ENCODE measurements around the gene VGLL4. TPM values are rescaled to one million over a fixed set of nuclear protein-coding genes. Genes with fewer than 3 reads are reported as not detected.
A peak's percentile ranks its signal among the peaks of the same experiment; 100 is the strongest.

Gene VGLL4
- polyA plus RNA-seq, 2 of the 4 experiments (the other 2 are of a cell fraction) = 24.7 to 28.1 TPM

GRCh38 chr3:11600501-11601282 is 43.0 kb downstream of the VGLL4 start (continued):
- TF ChIP-seq RNF2 (IDR thresholded peaks at IDR 0.05; ENCODE audit: borderline replicate concordance, low read depth) (no peak), JUN (IDR thresholded peaks at IDR 0.05) (peak in 1 of 2 experiments; percentile 71; a peak in 2 of 5 replicates), PHF8 (IDR thresholded peaks at IDR 0.05; ENCODE audit: borderline replicate concordance, low read depth) (no peak), CHD2 (IDR thresholded peaks at IDR 0.05; ENCODE audit: low read length, partially characterized antibody) (no peak), HOXB13 (CRISPR knock-in tag; IDR thresholded peaks at IDR 0.05; ENCODE audit: low read depth) (no peak), CEBPB (IDR thresholded peaks at IDR 0.05) (peak in 1 of 2 experiments; percentile 67; a peak in 2 of 4 replicates), HOXB5 (CRISPR knock-in tag; IDR thresholded peaks at IDR 0.05) (0 out of 2 replicates have a peak, but pooled peaks have one; percentile 77), PBX3 (IDR thresholded peaks at IDR 0.05) (peak; percentile 57), ELK1 (IDR thresholded peaks at IDR 0.05; ENCODE audit: low read depth, low read length) (no peak), HDAC2 (IDR thresholded peaks at IDR 0.05) (no peak), MAZ (IDR thresholded peaks at IDR 0.05; ENCODE audit: borderline replicate concordance, low read depth, low read length) (no peak), POLR2AphosphoS2 (conservative IDR thresholded peaks at IDR 0.05; ENCODE audit: low read length) (no peak), HEYL (CRISPR knock-in tag; IDR thresholded peaks at IDR 0.05) (no peak), CHD4 (IDR thresholded peaks at IDR 0.05; ENCODE audit: borderline replicate concordance) (no peak), RAD21 (conservative IDR thresholded peaks at IDR 0.05 in 1 of 2, IDR thresholded peaks at IDR 0.05 in 1 of 2) (peak; percentile 27 to 34; a peak in 2 of 5 replicates), CTCF (IDR thresholded peaks at IDR 0.05) (no peak), MAFK (IDR thresholded peaks at IDR 0.05; ENCODE audit: partially characterized antibody) (peak; percentile 82), RFX5 (IDR thresholded peaks at IDR 0.05) (no peak), BHLHE40 (IDR thresholded peaks at IDR 0.05; ENCODE audit: low read depth, low read length) (no peak), EHF (CRISPR knock-in tag; IDR thresholded peaks at IDR 0.05) (no peak), E2F6 (IDR thresholded peaks at IDR 0.05; ENCODE audit: borderline replicate concordance, low read depth) (no peak), ESRRA (IDR thresholded peaks at IDR 0.05; ENCODE audit: borderline replicate concordance, low read length) (no peak), KDM1A (IDR thresholded peaks at IDR 0.05; ENCODE audit: low read depth) (no peak), EHMT2 (IDR thresholded peaks at IDR 0.05; ENCODE audit: low read depth) (no peak), ZFP36 (IDR thresholded peaks at IDR 0.05; ENCODE audit: borderline replicate concordance, partially characterized antibody) (no peak), JUNB (IDR thresholded peaks at IDR 0.05) (peak; percentile 80), CBX2 (IDR thresholded peaks at IDR 0.05; ENCODE audit: borderline replicate concordance, low read depth) (no peak), CBX8 (IDR thresholded peaks at IDR 0.05) (no peak), ZNF302 (CRISPR knock-in tag; IDR thresholded peaks at IDR 0.05) (no peak), MYC (IDR thresholded peaks at IDR 0.05; ENCODE audit: borderline replicate concordance, low read length) (no peak), REST (IDR thresholded peaks at IDR 0.05) (no peak), ZC3H11A (IDR thresholded peaks at IDR 0.05) (no peak), FOSL2 (IDR thresholded peaks at IDR 0.05) (peak; percentile 27; the same call in 1 of the 2 replicates), FOSL2 (CRISPR knock-in tag; IDR thresholded peaks at IDR 0.05) (peak; percentile 87), HOXA7 (CRISPR knock-in tag; IDR thresholded peaks at IDR 0.05) (no peak), ZSCAN20 (CRISPR knock-in tag; IDR thresholded peaks at IDR 0.05) (no peak)

All from A549 (cell line).